ENCODE data around the gene IPO13. TPM values are rescaled to one million over a fixed set of nuclear protein-coding genes. Genes with fewer than 3 reads are reported as not detected.

Gene IPO13
- 17.0 TPM for total RNA-seq

DNA sequence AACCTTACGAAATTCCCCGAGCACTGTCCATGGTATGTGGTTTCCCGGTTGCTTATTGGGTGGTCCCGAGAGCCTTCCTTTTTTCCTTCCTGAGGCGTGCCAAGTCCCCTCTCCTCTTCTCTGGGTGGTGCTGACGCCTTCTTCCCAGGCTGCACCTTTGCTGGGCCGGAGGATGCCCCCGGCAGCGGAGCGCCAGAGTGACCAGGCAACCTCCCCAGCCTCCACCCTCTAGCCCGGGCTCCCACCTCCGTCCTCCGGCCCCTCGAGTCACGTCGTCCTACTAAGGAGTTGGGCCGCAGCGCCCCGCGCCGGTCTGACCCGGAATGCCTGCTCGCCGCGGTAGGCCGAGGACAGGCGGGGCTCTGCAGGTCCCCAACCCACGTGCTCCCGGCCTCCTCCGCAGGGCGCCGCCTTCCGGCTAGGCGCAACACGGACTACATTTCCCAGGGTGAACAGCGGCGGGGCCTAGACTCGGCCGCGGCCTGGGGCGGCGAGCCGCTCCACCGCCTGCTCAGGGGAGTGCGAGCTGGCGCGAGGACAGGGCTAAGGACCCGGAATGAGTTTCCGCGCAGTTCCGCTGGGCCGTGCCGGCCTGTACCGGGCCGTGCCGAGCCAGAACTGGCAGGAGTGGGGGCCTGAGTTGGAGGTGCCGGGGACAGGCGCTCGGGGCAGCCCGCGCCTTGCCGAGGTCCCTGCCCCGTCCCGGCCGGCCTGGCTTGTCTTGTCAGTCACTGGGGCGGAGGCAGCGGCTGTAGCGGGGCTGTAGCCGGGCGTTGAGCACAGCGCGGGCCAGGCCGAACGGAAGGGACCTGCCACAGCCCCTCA is at the start of gene IPO13:
IPO13 (plus strand) TSS at position 715 of the 825 bp plus-strand sequence. CDS start 651 bp downstream, outside the sequence.
- DNase-seq (ENCODE audit: low spot score) = peak; percentile 97

GRCh38 chr1:43898981-43899380 is 47.8 kb upstream of the IPO13 start:
- DNase-seq (ENCODE audit: low spot score) (no peak), ATAC-seq (no peak)

More for the DNA sequence above, at the start of gene IPO13:
- ATAC-seq = peak; percentile 96

DNA sequence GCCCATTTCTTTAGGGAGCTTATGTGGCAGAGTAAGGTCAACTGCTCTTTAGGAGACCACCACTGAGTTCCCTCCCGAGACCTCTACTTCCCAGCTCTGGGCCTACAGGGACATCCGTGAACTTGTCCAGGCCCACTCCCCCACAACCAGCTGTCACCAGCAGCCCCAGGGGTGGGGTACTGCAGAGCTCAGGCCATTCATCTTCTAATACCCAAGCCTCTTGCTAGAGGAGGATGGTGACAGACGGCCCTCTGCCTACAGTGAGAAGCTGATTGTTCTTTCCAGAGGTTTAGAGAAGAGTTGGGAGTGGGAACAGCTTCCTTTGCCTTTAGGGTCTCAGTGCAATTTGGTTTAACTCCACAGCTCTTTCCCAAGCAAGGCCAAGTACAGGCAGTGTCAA is 46.4 kb upstream of the IPO13 start:
- DNase-seq (ENCODE audit: low spot score) (no peak), ATAC-seq (no peak)

GRCh38 chr1:43901196-43901961 is 45.4 kb upstream of the IPO13 start:
- no peak for DNase-seq (ENCODE audit: low spot score)
- peak; percentile 13 for ATAC-seq

GRCh38 chr1:43902058-43902831 is 44.5 kb upstream of the IPO13 start:
- ATAC-seq = no peak

DNA sequence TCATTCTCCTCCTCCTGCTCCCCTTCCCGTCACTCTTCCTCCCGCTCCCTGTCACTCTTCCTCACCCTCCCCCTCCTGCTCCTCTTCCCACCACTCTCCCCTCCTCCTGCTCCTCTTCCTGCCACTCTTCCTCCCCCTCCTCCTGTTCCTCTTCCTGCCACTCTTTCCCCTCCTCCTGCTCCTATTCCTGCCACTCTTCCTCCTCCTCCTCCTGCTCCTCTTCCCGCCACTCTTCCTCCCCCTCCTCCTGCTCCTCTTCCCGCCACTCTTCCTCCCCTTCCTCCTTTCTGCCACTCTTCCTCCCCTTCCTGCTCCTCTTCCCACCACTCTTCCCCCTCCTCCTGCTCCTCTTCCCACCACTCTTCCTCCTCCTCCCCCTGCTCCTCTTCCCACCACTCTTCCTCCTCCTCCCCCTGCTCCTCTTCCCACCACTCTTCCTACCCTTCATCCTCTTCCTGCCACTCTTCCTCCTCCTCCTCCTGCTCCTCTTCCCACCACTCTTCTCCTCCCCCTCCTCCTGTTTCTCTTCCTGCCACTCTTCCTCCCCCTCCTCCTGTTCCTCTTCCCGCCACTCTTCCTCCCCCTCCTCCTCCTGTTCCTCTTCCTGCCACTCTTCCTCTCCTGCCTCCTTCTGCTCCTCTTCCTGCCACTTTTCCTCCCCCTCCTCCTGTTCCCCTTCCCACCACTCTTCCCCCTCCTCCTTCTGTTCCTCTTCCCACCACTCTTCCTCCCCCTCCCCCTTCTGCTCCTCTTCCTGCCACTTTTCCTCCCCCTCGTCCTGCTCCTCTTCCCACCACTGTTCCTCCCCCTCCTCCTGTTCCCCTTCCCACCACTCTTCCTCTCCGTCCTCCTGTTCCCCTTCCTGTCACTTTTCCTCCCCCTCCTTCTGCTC is 41.8 kb upstream of the IPO13 start:
- no peak for ATAC-seq
- no peak for DNase-seq (ENCODE audit: low spot score)

More at GRCh38 chr1:43902058-43902831, 44.5 kb upstream of the IPO13 start:
- no peak for DNase-seq (ENCODE audit: low spot score)

- no peak for DNase-seq (ENCODE audit: low spot score)
- ATAC-seq = no peak
These were observed 38.5 kb upstream of the IPO13 start for GRCh38 chr1:43908226-43908625.

- DNase-seq (ENCODE audit: low spot score) (no peak), ATAC-seq (no peak)
These were observed 37.9 kb upstream of the IPO13 start for GRCh38 chr1:43908858-43909257.

DNA sequence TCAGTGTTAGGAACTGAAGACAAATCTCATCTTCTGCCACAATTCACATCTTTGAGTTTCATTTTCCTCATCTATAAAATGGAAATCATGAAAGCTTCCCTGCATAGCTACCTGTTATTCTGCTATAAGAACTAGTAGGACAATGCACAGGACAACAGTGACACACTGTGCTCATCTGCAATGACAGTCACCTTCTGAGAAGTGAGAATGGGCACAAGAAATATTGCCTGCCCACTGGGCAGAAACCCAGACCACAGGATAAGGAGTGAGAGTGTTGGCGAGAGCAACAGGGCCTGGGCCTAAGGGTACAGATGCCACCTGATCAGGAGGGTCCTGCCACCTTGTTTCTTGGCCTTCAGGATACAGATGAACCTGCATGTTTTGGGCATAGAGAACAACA is 36.4 kb upstream of the IPO13 start:
- no peak for ATAC-seq
- no peak for DNase-seq (ENCODE audit: low spot score)

GRCh38 chr1:43912607-43913006 is 34.1 kb upstream of the IPO13 start:
- DNase-seq (ENCODE audit: low spot score) (no peak), ATAC-seq (no peak)

- DNase-seq (ENCODE audit: low spot score) = no peak
- ATAC-seq = no peak
These were observed 33.7 kb upstream of the IPO13 start for GRCh38 chr1:43913051-43913501.

- DNase-seq (ENCODE audit: low spot score) = no peak
- no peak for ATAC-seq
These were observed 32.9 kb upstream of the IPO13 start for GRCh38 chr1:43913666-43914360.

DNA sequence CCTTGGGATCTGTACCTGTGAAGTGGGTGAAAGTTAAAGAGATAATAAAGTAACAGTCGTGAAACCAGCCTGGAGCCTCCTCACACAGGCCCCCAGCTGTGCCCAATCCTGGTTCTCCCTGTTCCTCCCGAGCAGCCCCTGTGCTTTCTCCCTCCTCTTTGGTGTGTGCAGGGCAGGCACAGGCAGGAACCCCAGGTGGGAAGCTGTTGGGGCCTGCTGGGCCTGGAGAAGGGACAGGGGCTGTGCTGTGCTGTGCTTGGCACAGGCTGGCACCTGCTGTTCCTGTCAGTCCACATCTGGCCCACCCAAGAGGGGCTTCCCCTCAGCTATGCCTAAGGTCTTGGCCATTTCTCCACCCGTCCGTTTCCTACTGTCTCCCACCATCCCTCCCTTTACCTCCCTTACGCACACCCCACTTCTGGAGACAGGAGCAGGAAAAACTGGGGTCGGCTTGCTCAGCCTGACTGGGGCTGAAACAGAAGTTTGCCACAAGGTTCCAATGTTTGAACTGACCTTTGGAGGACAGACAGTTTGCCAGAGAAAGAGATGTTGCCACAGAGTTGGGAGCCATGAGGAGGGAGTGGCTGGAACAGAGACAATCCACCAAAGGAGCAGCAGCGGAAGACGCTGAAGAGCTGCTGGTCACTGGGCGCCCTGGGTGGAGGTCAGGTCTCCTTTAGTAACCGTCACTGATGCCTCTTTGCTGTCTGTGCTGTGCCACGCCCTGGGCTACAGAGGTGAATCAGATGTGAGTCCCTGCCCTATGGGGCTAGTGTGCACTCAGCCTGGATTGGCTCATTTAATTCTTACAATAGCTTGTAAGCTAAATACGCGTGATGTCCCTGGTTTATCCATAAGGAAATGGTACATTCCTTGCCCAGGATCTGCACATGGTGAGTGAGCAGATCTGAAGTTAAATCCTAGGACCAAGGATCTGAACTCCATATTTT is 31.9 kb upstream of the IPO13 start:
- peak; percentile 70 for ATAC-seq
- DNase-seq (ENCODE audit: low spot score) = no peak

DNA sequence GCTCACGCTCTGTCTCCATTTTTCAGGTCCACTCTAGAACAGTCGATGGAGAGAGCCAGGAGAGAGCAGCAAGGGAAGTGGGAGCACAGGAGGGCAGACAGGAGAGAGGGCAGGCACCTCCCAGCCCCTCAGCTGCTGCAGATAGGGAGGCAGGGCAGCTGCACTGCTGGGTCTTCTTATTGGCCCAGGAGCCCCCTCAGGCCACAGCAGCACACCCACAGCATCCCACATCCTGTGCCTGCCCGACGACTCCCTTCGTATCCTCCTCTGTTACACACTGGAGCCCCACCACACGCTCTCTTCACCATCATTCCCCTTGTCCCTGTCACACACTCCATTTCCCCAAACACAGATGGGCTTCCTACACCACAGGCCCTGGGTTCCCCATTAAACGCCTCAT is 26.8 kb upstream of the IPO13 start:
- ATAC-seq (no peak), DNase-seq (ENCODE audit: low spot score) (no peak)

DNA sequence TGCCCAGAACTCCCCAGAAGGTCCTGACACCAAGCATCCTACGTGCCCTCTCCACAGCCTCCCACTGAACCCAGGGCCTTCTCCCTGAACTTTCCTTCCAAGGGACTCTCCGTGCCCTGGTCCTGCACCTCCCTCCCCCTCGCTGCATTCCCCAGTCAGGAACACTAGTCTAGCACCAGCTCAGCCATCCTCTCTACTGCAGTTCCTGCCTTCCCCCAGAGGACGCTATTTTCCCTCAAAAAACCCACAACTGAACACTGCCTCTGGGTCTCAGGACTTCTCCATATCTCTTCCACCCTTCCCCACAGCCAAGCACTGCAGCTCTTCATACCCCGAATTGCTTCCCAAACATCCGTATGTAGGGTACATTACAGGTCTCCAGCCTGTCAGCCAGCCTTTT is 25.7 kb upstream of the IPO13 start:
- DNase-seq (ENCODE audit: low spot score) (no peak), ATAC-seq (no peak)

GRCh38 chr1:43924516-43924915 is 22.2 kb upstream of the IPO13 start:
- no peak for ATAC-seq
- DNase-seq (ENCODE audit: low spot score) = no peak

DNA sequence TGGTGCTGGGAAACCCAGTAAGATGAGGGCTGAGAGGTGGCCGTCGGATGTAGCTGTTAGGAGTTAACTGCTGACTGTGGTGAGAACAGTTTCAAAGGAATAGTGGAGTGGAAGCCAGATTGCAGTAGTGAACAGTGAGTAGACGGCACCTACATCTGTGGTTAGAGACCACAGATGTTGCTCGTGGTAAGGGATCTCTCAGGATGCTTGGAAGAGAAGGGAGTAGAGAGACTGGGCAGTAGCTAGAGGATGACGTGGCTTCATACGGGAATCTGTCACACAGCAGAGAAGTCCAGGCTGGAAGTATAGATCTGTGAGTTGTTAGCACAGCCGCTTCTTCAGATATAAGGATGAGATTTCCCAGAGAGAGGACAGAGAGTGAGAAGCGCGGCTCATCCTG is 20.9 kb upstream of the IPO13 start:
- ATAC-seq = no peak
- DNase-seq (ENCODE audit: low spot score) = no peak

DNA sequence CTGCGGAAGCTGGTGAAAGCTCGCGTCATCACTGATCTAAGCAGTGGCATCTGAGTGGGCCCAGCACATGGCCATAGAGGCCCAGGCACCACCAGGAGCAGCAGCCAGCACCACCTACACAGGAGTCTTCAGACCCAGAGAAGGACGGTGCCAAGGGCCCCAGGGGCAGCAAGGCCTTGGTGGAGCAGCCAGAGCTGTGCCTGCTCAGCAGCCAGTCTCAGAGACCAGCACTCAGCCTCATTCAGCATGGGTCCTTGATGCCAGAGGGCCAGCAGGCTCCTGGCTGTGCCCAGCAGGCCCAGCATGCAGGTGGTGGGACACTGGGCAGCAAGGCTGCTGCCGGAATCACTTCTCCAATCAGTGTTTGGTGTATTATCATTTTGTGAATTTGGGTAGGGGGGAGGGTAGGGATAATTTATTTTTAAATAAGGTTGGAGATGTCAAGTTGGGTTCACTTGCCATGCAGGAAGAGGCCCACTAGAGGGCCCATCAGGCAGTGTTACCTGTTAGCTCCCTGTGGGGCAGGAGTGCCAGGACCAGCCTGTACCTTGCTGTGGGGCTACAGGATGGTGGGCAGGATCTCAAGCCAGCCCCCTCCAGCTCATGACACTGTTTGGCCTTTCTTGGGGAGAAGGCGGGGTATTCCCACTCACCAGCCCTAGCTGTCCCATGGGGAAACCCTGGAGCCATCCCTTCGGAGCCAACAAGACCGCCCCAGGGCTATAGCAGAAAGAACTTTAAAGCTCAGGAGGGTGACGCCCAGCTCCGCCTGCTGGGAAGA is 16.4 kb upstream of the IPO13 start:
- DNase-seq (ENCODE audit: low spot score) (no peak), ATAC-seq (peak; percentile 52)
